SK-N-SH (cell line): ENCODE measurements around the gene LEMD1. TPM values are rescaled to one million over a fixed set of nuclear protein-coding genes. Genes with fewer than 3 reads are reported as not detected.

ENCODE experiments used
- CTCF ChIA-PET: fragments of 300-600, 350-600 bp; formaldehyde crosslinking; extraction: SDS; loops from one replicate; lab custom pipeline; 2021; lab: Yijun Ruan, JAX
- POLR2A ChIA-PET: fragments of 350-600 bp; sonication (Branson Sonifier 250); formaldehyde crosslinking; extraction: SDS; loops from one replicate; lab custom pipeline; 2020; ENCODE audit warnings: antibody characterized with exemption, inconsistent platforms; lab: Yijun Ruan, JAX
- DNase-seq: peaks from one replicate; pipeline ENCODE4 v3.0.0; 2012
- H2AFZ ChIP-seq: fragments of 200-600 bp; sonication (generic); 2 replicates; pipeline ENCODE4 v1.8.1; 2016; ENCODE audit warnings: antibody characterized with exemption, mild to moderate bottlenecking, low read depth
- H3F3A ChIP-seq: fragments of 200-600 bp; sonication (generic); replicated peaks from 2 replicates; pipeline ENCODE3; 2016; ENCODE audit warnings: antibody characterized with exemption, mild to moderate bottlenecking; ENCODE audit not compliant: insufficient read depth
- H3K27ac ChIP-seq, 2 experiments: fragments of 200-500 bp in 1 of 2; fragments of 200-600 bp in 1 of 2; sonication (Bioruptor generic) in 1 of 2; sonication (generic), shearing (Covaris generic) in 1 of 2; 2 replicates each; pipeline versions ENCODE4 v1.5.1 to v1.6.1; 2014 to 2016; ENCODE audit warnings: low read depth in 2 of 2, inconsistent platforms in 1 of 2, low read length in 1 of 2, mild to moderate bottlenecking in 1 of 2, mixed read lengths in 1 of 2
- H3K27me3 ChIP-seq: fragments of 200-600 bp; sonication (generic), shearing (Covaris generic); 2 replicates; pipeline ENCODE4 v1.6.1; 2016; ENCODE audit warnings: mixed run types; ENCODE audit not compliant: insufficient read depth
- H3K36me3 ChIP-seq, 2 experiments: fragments of 200-500 bp in 1 of 2; fragments of 200-600 bp in 1 of 2; sonication (Bioruptor generic) in 1 of 2; sonication (generic) in 1 of 2; replicated peaks in 1 of 2; 2 replicates each; pipeline versions ENCODE3 to v1.5.1; 2014 to 2016; ENCODE audit warnings: low read length in 1 of 2, mild to moderate bottlenecking in 1 of 2; ENCODE audit not compliant: insufficient read depth in 2 of 2, control insufficient read depth in 1 of 2
- H3K4me1 ChIP-seq, 2 experiments: fragments of 200-500 bp in 1 of 2; fragments of 200-600 bp in 1 of 2; sonication (Bioruptor generic) in 1 of 2; sonication (generic), shearing (Covaris generic) in 1 of 2; 2 replicates each; pipeline versions ENCODE4 v1.5.1 to v1.6.1; 2014 to 2016; ENCODE audit warnings: low read depth in 1 of 2, low read length in 1 of 2, mixed run types in 1 of 2; ENCODE audit not compliant: insufficient read depth in 2 of 2, control insufficient read depth in 1 of 2
- H3K4me2 ChIP-seq: fragments of 200-600 bp; sonication (generic), shearing (Covaris generic); 2 replicates; pipeline ENCODE4 v1.6.1; 2017; ENCODE audit warnings: mixed run types
- H3K4me3 ChIP-seq, 2 experiments: fragments of 200-500 bp in 1 of 2; fragments of 200-600 bp in 1 of 2; sonication (Bioruptor generic) in 1 of 2; sonication (generic), shearing (Covaris generic) in 1 of 2; 2 replicates each; pipeline versions ENCODE4 v1.5.1 to v1.8.1; 2014 to 2016; ENCODE audit warnings: low read depth in 2 of 2, inconsistent platforms in 1 of 2, low read length in 1 of 2, mild to moderate bottlenecking in 1 of 2, mixed read lengths in 1 of 2, moderate library complexity in 1 of 2
- H3K79me2 ChIP-seq: fragments of 200-600 bp; sonication (generic); 2 replicates; pipeline ENCODE4 v1.8.1; 2017; ENCODE audit warnings: mild to moderate bottlenecking; ENCODE audit not compliant: insufficient read depth
- H3K9ac ChIP-seq: fragments of 200-600 bp; sonication (generic); 2 replicates; pipeline ENCODE4 v1.6.1; 2017; ENCODE audit warnings: mixed run types
- H3K9me2 ChIP-seq: fragments of 200-600 bp; sonication (generic); 2 replicates; pipeline ENCODE4 v1.6.1; 2017; ENCODE audit warnings: mixed run types
- H3K9me3 ChIP-seq: fragments of 200-600 bp; sonication (generic); 2 replicates; pipeline ENCODE4 v1.6.1; 2017; ENCODE audit warnings: mixed run types, mild to moderate bottlenecking, moderate library complexity
- H4K20me1 ChIP-seq: fragments of 200-600 bp; sonication (generic); 2 replicates; pipeline ENCODE4 v1.6.1; 2017; ENCODE audit warnings: mild to moderate bottlenecking, mixed run types; ENCODE audit not compliant: insufficient read depth
- CHD2 ChIP-seq: fragments of 150-350 bp; IDR thresholded peaks from 2 replicates; pipeline ENCODE4 v1.6.1; 2018; ENCODE audit warnings: low read length; ENCODE audit not compliant: partially characterized antibody
- CTCF ChIP-seq: fragments of 200-600 bp; sonication (generic); IDR thresholded peaks from 2 replicates; pipeline ENCODE4 v1.6.1; 2017; ENCODE audit warnings: antibody characterized with exemption, mild to moderate bottlenecking, moderate library complexity
- EP300 ChIP-seq, 2 experiments: IDR thresholded peaks; 2 replicates each; pipeline versions ENCODE4 v1.4.0 to v1.6.1; 2012; ENCODE audit warnings: borderline replicate concordance in 1 of 2, low read depth in 1 of 2, low read length in 1 of 2
- EZH2phosphoT487 ChIP-seq: fragments of 200-600 bp; sonication (generic); IDR thresholded peaks from 2 replicates; pipeline ENCODE4 v1.6.1; 2017; ENCODE audit warnings: low read depth, mixed run types, mild to moderate bottlenecking, antibody characterized with exemption, moderate library complexity, borderline replicate concordance
- FOSL2 ChIP-seq: IDR thresholded peaks from 2 replicates; pipeline ENCODE4 v1.4.0; 2012; ENCODE audit warnings: low read depth, mild to moderate bottlenecking, moderate library complexity, borderline replicate concordance
- FOXJ3 ChIP-seq: sonication (generic); formaldehyde crosslinking; IDR thresholded peaks from 2 replicates; pipeline ENCODE4 v1.5.1; 2020; ENCODE audit warnings: mild to moderate bottlenecking, missing genetic modification reagents
- FOXM1 ChIP-seq: IDR thresholded peaks from 2 replicates; pipeline ENCODE4 v1.4.0; 2012; ENCODE audit warnings: low read depth, mild to moderate bottlenecking
- GABPA ChIP-seq: IDR thresholded peaks from 2 replicates; pipeline ENCODE4 v1.4.0; 2012; ENCODE audit warnings: low read depth, mild to moderate bottlenecking
- IRF3 ChIP-seq: fragments of 150-350 bp; IDR thresholded peaks from 2 replicates; pipeline ENCODE4 v1.6.1; 2016; ENCODE audit warnings: mild to moderate bottlenecking, low read depth, low read length
- JUND ChIP-seq: IDR thresholded peaks from 2 replicates; pipeline ENCODE4 v1.4.0; 2012
- NFIC ChIP-seq: IDR thresholded peaks from 2 replicates; pipeline ENCODE4 v1.4.0; 2012; ENCODE audit warnings: borderline replicate concordance
- POLR2AphosphoS5 ChIP-seq: IDR thresholded peaks from 2 replicates; pipeline ENCODE4 v1.6.1; 2012; ENCODE audit warnings: low read depth, low read length
- RAD21 ChIP-seq: IDR thresholded peaks from 2 replicates; pipeline ENCODE4 v1.6.1; 2012; ENCODE audit warnings: mild to moderate bottlenecking, low read length
- REST ChIP-seq: IDR thresholded peaks from 2 replicates; pipeline ENCODE4 v1.6.1; 2012; ENCODE audit warnings: mild to moderate bottlenecking, low read depth, low read length, moderate library complexity
- SIN3A ChIP-seq: IDR thresholded peaks from 2 replicates; pipeline ENCODE4 v1.6.1; 2012; ENCODE audit warnings: low read depth, mild to moderate bottlenecking, low read length, moderate library complexity, borderline replicate concordance
- TCF12 ChIP-seq: IDR thresholded peaks from 2 replicates; pipeline ENCODE4 v1.4.0; 2012
- USF1 ChIP-seq: IDR thresholded peaks from 2 replicates; pipeline ENCODE4 v1.4.0; 2012; ENCODE audit warnings: low read depth, borderline replicate concordance
- USF2 ChIP-seq: fragments of 150-350 bp; IDR thresholded peaks from 2 replicates; pipeline ENCODE4 v1.6.1; 2017; ENCODE audit warnings: antibody characterized with exemption, low read length, low read depth, borderline replicate concordance
- WGBS: methylation state at CpG from one replicate; pipeline ENCODE4 v1.1.6; 2017; ENCODE audit warnings: low lambda C conversion rate; 5-methylcytosine and 5-hydroxymethylcytosine counted together
- polyA plus RNA-seq, 3 experiments: library from polyadenylated mRNA; depleted of rRNA; stranded (reverse); fragments of >200 nt; gene quantifications; 2 replicates each; pipeline ENCODE4 v1.2.3, GENCODE V29; 2012

LEMD1 gene
- polyA plus RNA-seq, 1 of the 3 experiments (the other 2 are of a cell fraction), result not detected

GRCh38 chr1:205470131-205470530, 48.3 kb upstream of the LEMD1 start:
- H3K27me3 ChIP-seq, result peaks cover 27% of the 10 kb centered on the region; the same call in 1 of the 2 replicates
- 75% methylated on average over 6 of the region's 6 CpGs for WGBS
- TF ChIP-seq FOXM1 (no peak), REST (no peak), TCF12 (no peak), IRF3 (no peak), FOSL2 (no peak), POLR2AphosphoS5 (no peak), GABPA (no peak)

GRCh38 chr1:205466595-205467220, 44.9 kb upstream of the LEMD1 start:
- Histone ChIP-seq H4K20me1 (no peaks in the 10 kb centered on the region), H3K27me3 (peaks cover 47% of the 10 kb centered on the region; the same call in 1 of the 2 replicates), H3K9ac (no peak overlapping the region), H2AFZ (no peak overlapping the region), H3K36me3 (no peaks in the 10 kb centered on the region), H3K4me2 (no peak overlapping the region), H3K9me3 (no peaks in the 10 kb centered on the region), H3K9me2 (no peaks in the 10 kb centered on the region), H3K4me1 (no peaks in the 10 kb centered on the region), H3K79me2 (no peaks in the 10 kb centered on the region), H3K27ac (no peak overlapping the region), H3F3A (no peaks in the 10 kb centered on the region), H3K4me3 (no peak overlapping the region)
- WGBS, result 43% methylated on average over 7 of the region's 7 CpGs
- ChIA-PET CTCF (interaction anchor here (0.8 to 2.1 kb wide), 5 partner anchors 12 to 130 kb away, joined by 3 to 9 read pairs (median 4); no protein-coding TSS in a partner anchor), POLR2A (no interaction called here)
- no peak for DNase-seq
- TF ChIP-seq GABPA, result no peak
- no peak for TF ChIP-seq USF1
- TF ChIP-seq POLR2AphosphoS5, result no peak
- no peak for TF ChIP-seq EP300 (IDR thresholded peaks at IDR 0.05; ENCODE audit: borderline replicate concordance in 1 of 2, low read depth in 1 of 2, low read length in 1 of 2)
- TF ChIP-seq SIN3A, result no peak
- no peak for TF ChIP-seq NFIC
- no peak for TF ChIP-seq FOXJ3
- TF ChIP-seq USF2, result no peak
- TF ChIP-seq JUND, result no peak
- no peak for TF ChIP-seq CTCF
- no peak for TF ChIP-seq EZH2phosphoT487
- TF ChIP-seq CHD2, result no peak
- TF ChIP-seq RAD21, result no peak

More at GRCh38 chr1:205470131-205470530, 48.3 kb upstream of the LEMD1 start:
- Histone ChIP-seq H3K4me2 (no peak overlapping the region), H2AFZ (no peak overlapping the region), H3K9me3 (no peaks in the 10 kb centered on the region), H3K4me3 (no peak overlapping the region), H3K9me2 (no peaks in the 10 kb centered on the region), H4K20me1 (no peaks in the 10 kb centered on the region), H3K4me1 (peaks cover 0 to 2% of the 10 kb centered on the region in 2 experiments; a peak in 2 of 4 replicates), H3K36me3 (no peaks in the 10 kb centered on the region), H3F3A (no peaks in the 10 kb centered on the region), H3K79me2 (no peaks in the 10 kb centered on the region), H3K9ac (no peak overlapping the region), H3K27ac (no peak overlapping the region)
- CTCF ChIA-PET, result interaction anchor here (0.6 to 2.6 kb wide), 3 partner anchors 16 to 148 kb away, joined by 3 to 9 read pairs (median 9); no protein-coding TSS in a partner anchor
- DNase-seq, result no peak
- POLR2A ChIA-PET, result no interaction called here
